IgD-negative memory B cell (primary cell): Measurements from ENCODE around the gene MYO1B. TPM values are rescaled to one million over a fixed set of nuclear protein-coding genes. Genes with fewer than 3 reads are reported as not detected.

Experiments used
- H3K27ac Mint-ChIP-seq, 3 donors: one replicate each; pipeline ENCODE4 v1.8.0; 2020 to 2022; ENCODE audit warnings: mild to moderate bottlenecking in 3 of 3, mixed read lengths in 3 of 3, moderate library complexity in 1 of 3
- H3K27me3 Mint-ChIP-seq: one replicate; pipeline ENCODE4 v1.8.0; 2021; ENCODE audit warnings: mixed read lengths
- H3K36me3 Mint-ChIP-seq: one replicate; pipeline ENCODE4 v1.8.0; 2020; ENCODE audit warnings: mild to moderate bottlenecking, mixed read lengths
- H3K4me1 Mint-ChIP-seq, 3 donors: one replicate each; pipeline ENCODE4 v1.8.0; 2020 to 2022; ENCODE audit warnings: mixed read lengths in 3 of 3, mild to moderate bottlenecking in 1 of 3
- H3K4me3 Mint-ChIP-seq, 4 donors: one replicate each; pipeline ENCODE4 v1.8.0; 2020 to 2022; ENCODE audit warnings: mild to moderate bottlenecking in 4 of 4, mixed read lengths in 4 of 4, moderate library complexity in 3 of 4
- H3K9me3 Mint-ChIP-seq, 3 donors: one replicate each; pipeline ENCODE4 v1.8.0; 2020 to 2021; ENCODE audit warnings: mixed read lengths in 3 of 3, mild to moderate bottlenecking in 1 of 3
- polyA plus RNA-seq: library from polyadenylated mRNA; unstranded; fragments of 300-500 nt; fragmentation: Illumina TruSeq; gene quantifications from one replicate; pipeline ENCODE4 v1.2.3, GENCODE V29; 2021

Gene MYO1B
- polyA plus RNA-seq, 1 donor from 2014 or later = 2.0 TPM

DNA sequence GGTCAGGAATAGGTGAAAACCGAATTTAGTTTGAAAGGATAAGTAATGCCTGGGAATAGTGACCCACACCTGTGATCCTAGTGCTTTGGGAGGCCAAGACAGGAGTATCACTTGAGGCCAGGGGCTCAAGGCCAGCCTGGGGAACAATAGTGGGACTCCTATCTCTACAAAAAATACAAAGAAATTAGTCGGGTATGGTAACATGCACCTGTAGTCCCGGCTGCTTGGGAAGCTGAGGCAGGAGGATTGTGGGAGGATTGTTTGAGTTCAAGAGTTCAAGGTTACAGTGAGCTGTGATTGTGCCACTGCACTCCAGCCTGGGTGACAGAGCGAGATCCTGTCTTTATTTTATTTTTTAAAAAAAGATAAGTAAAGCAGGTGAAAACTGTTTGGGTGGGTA lies 3.8 kb upstream of the MYO1B start:
- Mint-ChIP-seq H3K4me1 (peaks cover 0 to 5% (median 0%) of the 10 kb centered on the region in 3 donors), H3K36me3 (no peaks in the 10 kb centered on the region), H3K9me3 (no peaks in the 10 kb centered on the region), H3K27ac (no peak overlapping the region), H3K4me3 (no peak overlapping the region), H3K27me3 (peaks cover 4% of the 10 kb centered on the region)

DNA sequence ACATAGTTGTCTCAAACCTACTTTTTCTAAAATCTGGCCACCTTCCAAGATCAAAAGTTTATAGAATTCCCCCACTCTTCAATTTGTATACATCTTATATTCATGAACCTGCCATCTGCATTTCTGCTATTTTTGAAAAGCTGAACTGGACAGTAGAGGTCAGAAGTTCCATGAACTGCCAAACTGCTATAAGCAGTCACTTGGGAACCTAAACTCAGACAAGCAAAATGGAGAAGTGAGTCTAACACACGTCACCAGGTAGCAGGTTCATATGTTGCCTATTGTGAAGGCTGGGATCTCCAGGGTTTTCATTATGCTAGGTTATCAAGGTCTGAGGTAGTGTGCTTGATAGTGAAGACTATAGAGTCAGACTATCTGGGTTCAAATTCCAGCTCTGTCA lies 2.0 kb upstream of the MYO1B start:
- Mint-ChIP-seq H3K4me3 (peak overlapping the region in 1 of 4 donors; percentile 28), H3K36me3 (no peaks in the 10 kb centered on the region), H3K4me1 (peaks cover 0 to 13% (median 0%) of the 10 kb centered on the region in 3 donors), H3K27ac (no peak overlapping the region), H3K9me3 (no peaks in the 10 kb centered on the region), H3K27me3 (peaks cover 4% of the 10 kb centered on the region)

DNA sequence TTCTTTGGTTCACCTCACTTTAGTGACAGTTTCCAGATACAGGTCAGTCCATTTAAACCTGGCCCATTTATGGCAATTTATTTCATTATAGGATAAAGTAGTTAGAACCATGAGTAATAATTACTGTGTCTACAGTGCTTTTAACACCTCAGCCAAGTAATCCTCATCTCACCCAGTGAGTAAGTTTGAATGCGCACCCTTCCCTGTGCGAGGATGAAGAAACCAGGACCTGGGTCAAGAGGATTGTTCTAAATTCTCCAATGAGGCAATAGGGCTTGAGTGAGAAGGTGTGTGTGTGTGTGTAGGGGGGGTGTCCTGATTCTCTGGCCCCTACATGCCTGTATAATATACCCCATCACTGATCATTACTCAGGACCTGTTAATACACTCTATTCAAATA lies 854 bp upstream of the MYO1B start:
- Mint-ChIP-seq H3K27me3 (peaks cover 4% of the 10 kb centered on the region), H3K9me3 (no peaks in the 10 kb centered on the region), H3K36me3 (no peaks in the 10 kb centered on the region), H3K4me3 (peak overlapping the region; percentile 70 to 81 (median 77)), H3K4me1 (peaks cover 0 to 13% (median 0%) of the 10 kb centered on the region in 3 donors), H3K27ac (no peak overlapping the region)

DNA sequence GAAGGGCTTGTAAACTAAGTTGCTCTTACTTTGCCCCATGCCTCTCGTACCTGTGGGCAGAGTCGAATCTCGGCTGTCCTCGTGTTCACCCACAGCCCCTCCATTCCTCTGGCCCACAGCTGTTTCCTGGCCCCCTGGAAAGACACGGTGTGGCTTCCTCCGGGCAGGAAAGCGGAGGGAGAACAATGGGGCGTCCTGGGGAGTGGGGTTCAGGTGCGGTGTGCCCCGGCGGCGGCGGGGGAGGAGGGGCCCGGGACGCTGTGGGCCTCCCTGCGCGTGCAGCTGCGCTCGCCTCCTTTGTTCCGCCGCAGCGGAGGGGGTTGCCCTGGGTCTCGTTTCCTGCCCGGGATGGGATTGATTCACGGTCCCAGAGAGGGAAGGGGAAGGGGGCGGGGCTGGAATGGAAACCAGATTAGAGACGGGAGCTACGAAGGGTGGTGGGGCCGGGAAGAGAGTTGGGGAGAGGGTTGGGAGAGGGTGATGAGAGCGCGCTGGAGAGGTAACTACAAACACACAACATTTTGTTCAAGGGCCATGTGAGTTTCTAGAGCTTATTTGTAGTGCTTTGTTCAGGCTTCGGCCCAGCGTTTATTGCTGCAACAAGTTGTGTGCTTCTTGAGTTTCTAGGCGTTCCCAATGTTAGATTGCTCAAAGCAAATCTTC lies 796 bp downstream of the MYO1B start:
- Mint-ChIP-seq H3K4me1 (peaks cover 0 to 13% (median 2%) of the 10 kb centered on the region in 3 donors), H3K27me3 (peaks cover 4% of the 10 kb centered on the region), H3K9me3 (no peaks in the 10 kb centered on the region), H3K36me3 (no peaks in the 10 kb centered on the region), H3K27ac (no peak overlapping the region), H3K4me3 (peak overlapping the region; percentile 46 to 93 (median 76))

DNA sequence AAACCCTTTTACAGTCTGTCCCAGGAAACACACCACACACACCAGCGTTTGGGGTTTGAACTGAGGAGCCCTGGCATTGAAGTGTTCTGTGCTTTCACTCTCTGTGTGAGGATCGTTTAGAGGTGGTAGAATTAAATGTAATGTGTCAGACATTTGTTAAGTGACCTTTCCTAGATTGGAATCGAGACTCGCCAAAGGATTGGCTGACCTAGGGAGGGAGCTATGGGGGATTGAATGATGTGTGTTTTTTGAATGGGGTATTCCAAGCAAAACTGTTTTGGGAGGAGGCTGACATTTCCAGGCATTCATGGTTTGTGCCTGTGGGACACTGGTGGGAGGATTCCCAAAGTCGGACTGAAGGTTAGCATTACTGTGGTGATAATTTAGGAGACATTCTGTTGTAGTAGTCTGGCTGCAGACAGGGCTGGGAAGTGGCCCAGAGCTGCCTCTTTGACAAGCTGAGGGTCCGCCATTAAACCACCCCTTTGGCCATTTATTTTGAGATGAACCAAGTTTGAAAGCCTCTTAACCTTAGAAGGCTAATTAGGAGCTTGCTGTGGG lies 1.7 kb downstream of the MYO1B start:
- peak overlapping the region in 1 of 4 donors; percentile 46 for H3K4me3 Mint-ChIP-seq
- no peak overlapping the region for H3K27ac Mint-ChIP-seq
- no peaks in the 10 kb centered on the region for H3K9me3 Mint-ChIP-seq

DNA sequence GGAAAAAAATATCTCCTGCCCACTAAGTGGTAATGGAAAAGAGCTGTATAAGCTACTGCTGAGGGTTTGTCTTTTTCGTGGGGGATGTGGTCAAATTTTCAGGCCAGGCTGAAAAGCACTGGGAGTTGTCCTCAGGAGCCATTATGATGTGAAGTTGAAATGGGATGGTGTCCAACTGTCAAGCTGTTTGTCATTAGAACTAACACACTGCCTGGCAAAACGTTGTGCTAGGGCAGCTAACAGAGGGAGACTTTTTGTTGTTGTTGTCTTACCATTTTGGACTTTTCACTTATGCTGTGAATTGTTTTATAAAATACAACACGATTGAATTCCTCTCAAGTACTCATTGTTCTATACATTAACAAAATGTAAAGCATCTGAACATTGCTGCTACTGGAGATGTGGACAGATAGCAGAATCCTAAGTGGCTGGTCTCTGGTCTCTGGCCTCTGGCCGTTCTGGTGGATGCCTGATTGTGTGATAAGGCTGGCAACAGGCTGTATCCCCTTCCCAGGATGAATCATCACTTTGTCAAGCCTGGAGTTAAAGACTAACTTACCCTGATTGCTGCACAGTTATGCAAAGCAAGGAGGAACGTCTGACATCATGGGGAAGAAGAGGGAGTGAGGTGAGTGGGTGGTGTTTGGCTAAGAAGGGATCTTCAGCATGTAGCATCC lies 2.3 kb downstream of the MYO1B start:
- Mint-ChIP-seq H3K27me3 (peaks cover 4% of the 10 kb centered on the region), H3K27ac (no peak overlapping the region), H3K4me1 (peaks cover 0 to 13% (median 2%) of the 10 kb centered on the region in 3 donors), H3K9me3 (no peaks in the 10 kb centered on the region), H3K36me3 (no peaks in the 10 kb centered on the region), H3K4me3 (peak overlapping the region in 1 of 4 donors; percentile 46)

More for the DNA sequence above, 1.7 kb downstream of the MYO1B start:
- Mint-ChIP-seq H3K27me3 (peaks cover 4% of the 10 kb centered on the region), H3K36me3 (no peaks in the 10 kb centered on the region), H3K4me1 (peaks cover 0 to 13% (median 2%) of the 10 kb centered on the region in 3 donors)

DNA sequence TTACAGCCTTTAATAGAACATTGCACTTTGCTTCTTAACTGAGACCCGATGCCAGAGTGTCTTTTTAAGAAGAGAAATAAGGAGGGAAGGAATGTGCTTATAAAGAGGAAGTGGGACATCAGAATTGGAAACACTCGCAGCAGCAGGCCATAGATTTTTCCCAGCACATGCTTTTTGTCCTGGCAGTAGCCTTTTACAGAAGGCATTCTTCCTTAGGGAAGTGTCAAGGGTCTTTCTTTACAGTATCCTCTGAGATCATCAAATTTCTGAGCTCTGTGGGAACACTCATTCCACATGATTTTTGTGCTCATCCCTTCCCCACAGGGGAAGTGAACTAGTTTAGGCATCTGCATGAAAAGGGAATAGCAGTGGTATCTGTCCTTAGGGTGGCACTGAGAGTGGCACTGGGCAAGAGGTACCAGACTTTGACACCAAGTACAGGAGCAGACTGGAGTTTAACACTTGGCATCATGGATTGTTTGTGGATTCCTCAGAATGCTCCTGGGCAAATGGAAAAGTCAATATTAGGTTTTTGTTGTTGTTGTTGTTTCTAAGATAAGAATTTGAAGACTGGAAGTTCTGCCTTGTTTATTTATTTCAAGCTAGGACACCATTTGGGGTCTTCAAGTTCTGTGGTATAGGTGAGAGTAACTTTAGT lies 4.1 kb downstream of the MYO1B start:
- H3K4me3 Mint-ChIP-seq = no peak overlapping the region
- H3K4me1 Mint-ChIP-seq = peaks cover 0 to 13% (median 2%) of the 10 kb centered on the region in 3 donors
- no peaks in the 10 kb centered on the region for H3K9me3 Mint-ChIP-seq
- peaks cover 4% of the 10 kb centered on the region for H3K27me3 Mint-ChIP-seq
- no peak overlapping the region for H3K27ac Mint-ChIP-seq
- no peaks in the 10 kb centered on the region for H3K36me3 Mint-ChIP-seq

DNA sequence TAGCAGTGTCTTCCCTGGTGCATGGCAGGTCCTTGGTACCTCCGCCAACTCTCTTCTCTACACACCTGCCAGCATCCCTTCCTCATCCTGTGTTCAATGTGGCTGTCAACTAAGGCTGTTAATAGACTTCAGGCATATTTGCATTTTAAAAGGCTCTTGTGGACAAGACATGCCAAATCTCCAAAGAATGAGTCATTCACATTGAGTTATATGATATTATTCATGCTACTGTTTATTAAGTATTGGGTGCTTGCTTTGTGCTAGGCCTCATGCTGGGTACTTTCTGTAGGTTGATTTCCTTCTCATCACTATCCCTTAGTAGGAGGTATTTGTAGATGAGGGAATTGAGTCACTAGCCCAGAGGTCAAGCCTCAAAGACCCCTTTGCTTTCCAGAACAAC lies 5.2 kb downstream of the MYO1B start:
- Mint-ChIP-seq H3K27ac (no peak overlapping the region), H3K4me3 (no peak overlapping the region), H3K36me3 (no peaks in the 10 kb centered on the region), H3K4me1 (peaks cover 0 to 13% (median 2%) of the 10 kb centered on the region in 3 donors), H3K27me3 (no peaks in the 10 kb centered on the region), H3K9me3 (no peaks in the 10 kb centered on the region)

DNA sequence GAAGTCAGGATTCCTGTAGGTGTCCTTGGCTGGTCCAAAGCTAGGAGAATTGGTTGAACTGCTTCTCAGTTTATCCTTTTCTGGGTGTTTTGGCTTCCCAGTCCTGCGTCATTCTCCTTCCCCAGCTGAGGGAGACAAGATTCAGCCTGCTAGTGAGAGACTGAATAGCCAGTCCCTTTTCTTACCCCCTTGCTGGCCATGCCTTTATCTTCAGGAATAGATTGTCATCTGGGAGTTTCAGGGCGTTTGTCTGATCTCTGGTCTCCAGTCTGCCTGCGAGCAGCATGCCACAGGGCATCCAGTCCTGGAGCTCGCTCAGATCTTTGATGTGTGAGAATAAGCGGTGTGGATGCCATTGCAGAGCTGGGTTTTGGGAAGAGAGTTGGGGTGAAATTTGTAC lies 5.8 kb downstream of the MYO1B start:
- Mint-ChIP-seq H3K4me1 (peaks cover 0 to 13% (median 2%) of the 10 kb centered on the region in 3 donors), H3K27me3 (no peaks in the 10 kb centered on the region), H3K36me3 (no peaks in the 10 kb centered on the region), H3K4me3 (no peak overlapping the region), H3K9me3 (no peaks in the 10 kb centered on the region), H3K27ac (no peak overlapping the region)

DNA sequence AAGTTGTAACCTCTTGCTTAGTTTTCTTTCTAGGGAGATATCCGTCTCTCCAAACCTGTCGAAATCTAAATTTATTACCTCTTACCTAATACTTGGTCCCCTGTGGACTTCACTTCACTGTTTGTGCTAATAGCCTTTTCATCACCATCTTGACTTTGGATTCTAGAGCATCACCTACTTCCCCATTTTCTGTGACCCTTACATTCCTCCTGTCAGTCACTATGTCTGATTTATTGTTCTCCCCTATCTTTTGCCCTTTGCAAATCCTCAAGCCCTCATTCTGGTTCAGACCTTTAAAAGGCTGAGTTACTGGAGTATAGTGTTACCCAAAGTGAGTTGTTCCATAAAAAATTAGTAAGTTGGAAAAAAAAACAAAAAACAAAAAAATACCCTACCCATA lies 7.5 kb downstream of the MYO1B start:
- Mint-ChIP-seq H3K36me3 (no peaks in the 10 kb centered on the region), H3K9me3 (no peaks in the 10 kb centered on the region), H3K4me3 (no peak overlapping the region), H3K4me1 (peaks cover 0 to 5% (median 2%) of the 10 kb centered on the region in 3 donors), H3K27ac (no peak overlapping the region), H3K27me3 (no peaks in the 10 kb centered on the region)

DNA sequence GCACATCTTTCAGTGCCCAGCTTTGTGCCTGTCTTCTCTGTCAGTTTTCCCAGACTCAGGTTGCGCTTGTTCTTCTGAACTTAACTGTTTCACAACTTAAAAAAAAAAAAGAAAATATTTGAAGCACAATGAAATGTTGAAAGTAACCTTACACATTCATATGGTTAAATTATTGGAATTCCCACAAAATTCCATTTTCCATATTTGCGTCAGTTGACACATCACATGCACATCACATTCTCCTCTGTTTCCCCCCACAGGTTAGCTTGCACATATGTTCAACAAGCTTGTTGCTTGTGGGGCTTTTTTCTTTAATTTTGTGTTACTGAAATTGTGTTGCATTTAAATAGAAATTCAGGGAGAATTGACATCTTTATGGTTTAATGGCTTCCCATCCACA lies 8.3 kb downstream of the MYO1B start:
- Mint-ChIP-seq H3K9me3 (no peaks in the 10 kb centered on the region), H3K27me3 (no peaks in the 10 kb centered on the region), H3K4me3 (no peak overlapping the region), H3K4me1 (peaks cover 0 to 2% (median 2%) of the 10 kb centered on the region in 3 donors), H3K36me3 (no peaks in the 10 kb centered on the region), H3K27ac (no peak overlapping the region)

DNA sequence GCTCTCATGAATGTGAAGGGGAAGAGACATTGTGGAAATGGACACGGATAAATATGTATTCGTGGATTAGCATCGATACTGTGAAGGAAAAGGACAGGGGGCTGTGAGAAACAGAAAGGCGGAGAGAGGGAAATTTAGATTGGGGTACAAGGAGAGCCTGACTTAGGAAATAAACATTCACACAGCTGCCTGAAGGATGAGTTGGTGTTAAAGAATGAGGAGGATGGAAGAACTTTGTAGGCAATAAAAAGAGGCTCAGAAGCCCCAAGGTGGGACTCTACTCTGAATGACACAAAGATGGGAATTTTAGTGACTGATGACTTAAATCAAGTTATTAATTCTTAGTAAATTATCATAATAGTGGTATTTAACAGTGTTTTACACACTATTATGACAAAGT lies 10.1 kb downstream of the MYO1B start:
- Mint-ChIP-seq H3K4me3 (no peak overlapping the region), H3K36me3 (no peaks in the 10 kb centered on the region), H3K27ac (no peak overlapping the region), H3K27me3 (no peaks in the 10 kb centered on the region), H3K9me3 (no peaks in the 10 kb centered on the region), H3K4me1 (peaks cover 0 to 2% (median 0%) of the 10 kb centered on the region in 3 donors)

DNA sequence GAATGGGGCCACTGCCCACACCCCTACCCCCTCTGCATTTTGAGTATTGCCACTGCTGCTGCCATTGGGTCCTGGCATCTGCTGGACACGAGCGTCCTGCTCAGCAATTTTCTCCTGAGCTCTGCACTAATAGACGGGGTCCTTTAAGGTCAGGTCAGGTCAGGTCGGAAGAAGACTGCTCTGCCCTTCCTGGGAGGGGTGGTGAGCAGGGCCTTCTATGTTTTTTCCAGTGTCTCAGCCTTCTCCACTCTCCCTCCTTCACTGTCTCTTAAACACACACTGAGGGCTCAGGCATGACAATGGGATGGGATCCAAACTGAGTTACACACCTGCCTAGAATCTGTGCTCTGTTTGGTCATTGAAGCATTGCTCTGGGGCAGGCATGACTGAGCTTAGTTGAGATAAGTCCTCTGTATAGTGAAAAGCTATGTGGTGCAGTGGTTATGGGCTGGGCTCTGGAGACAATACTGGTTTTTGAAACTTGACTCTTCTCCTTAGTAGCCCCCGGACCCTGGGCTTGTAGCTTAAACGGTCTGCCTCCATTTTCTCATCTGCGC lies 10.6 kb downstream of the MYO1B start:
- no peak overlapping the region for H3K4me3 Mint-ChIP-seq
- H3K4me1 Mint-ChIP-seq = peaks cover 0 to 2% (median 0%) of the 10 kb centered on the region in 3 donors
- H3K36me3 Mint-ChIP-seq = no peaks in the 10 kb centered on the region
- H3K27ac Mint-ChIP-seq = no peak overlapping the region
- no peaks in the 10 kb centered on the region for H3K27me3 Mint-ChIP-seq
- no peaks in the 10 kb centered on the region for H3K9me3 Mint-ChIP-seq

DNA sequence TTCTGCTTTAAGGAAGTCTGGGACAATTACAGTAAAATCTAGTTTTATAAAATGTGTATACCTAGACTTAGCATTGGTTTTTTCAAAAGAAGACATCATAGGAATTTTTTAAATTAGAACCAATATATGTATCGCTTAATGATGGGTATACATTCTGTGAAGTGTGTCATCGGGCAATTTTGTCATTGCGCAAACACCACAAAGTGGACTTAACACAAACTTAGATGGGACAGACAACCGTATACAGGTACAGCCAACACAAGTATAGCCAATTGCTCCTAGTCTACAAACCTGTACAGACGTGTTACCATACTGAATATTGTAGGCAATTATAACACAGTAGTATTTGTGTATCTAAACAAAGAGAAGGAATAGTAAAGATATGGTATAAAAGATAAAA lies 12.7 kb downstream of the MYO1B start:
- no peak overlapping the region for H3K27ac Mint-ChIP-seq
- no peaks in the 10 kb centered on the region for H3K9me3 Mint-ChIP-seq
- H3K36me3 Mint-ChIP-seq = no peaks in the 10 kb centered on the region
- no peak overlapping the region for H3K4me3 Mint-ChIP-seq
- no peaks in the 10 kb centered on the region for H3K27me3 Mint-ChIP-seq
- H3K4me1 Mint-ChIP-seq = no peaks in the 10 kb centered on the region

DNA sequence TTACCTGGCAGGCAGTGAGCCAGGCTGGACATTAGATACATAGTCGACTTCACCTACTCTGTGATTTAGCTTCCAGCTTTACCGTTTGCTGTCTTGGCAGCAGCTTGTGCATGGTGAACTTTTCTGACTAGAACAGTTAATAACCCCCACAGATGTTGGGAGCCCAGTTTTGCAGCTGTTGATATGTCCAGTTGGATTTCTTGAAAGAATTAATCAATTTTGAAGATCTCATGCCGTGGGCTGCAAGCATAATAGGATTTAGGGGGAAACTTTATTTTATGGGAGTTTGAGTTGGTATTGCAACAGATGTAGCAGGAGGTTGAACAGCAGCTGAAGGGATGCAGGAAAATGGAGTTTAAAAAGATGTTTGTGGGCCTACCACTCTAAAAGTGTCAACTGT lies 13.8 kb downstream of the MYO1B start:
- Mint-ChIP-seq H3K4me3 (no peak overlapping the region), H3K36me3 (no peaks in the 10 kb centered on the region), H3K27me3 (no peaks in the 10 kb centered on the region), H3K9me3 (no peaks in the 10 kb centered on the region), H3K4me1 (no peaks in the 10 kb centered on the region), H3K27ac (no peak overlapping the region)
